Endothelial cell of umbilical vein (primary cell): ENCODE measurements around the gene FLT3LG.

ENCODE experiments used
- EZH2 ChIP-seq: IDR thresholded peaks from 2 replicates; pipeline ENCODE4 v1.6.1; 2012; ENCODE audit warnings: borderline replicate concordance, low read depth, mild to moderate bottlenecking, moderate library complexity, low read length, inconsistent platforms; ENCODE audit not compliant: severe bottlenecking
- FOS ChIP-seq: IDR thresholded peaks from 2 replicates; pipeline ENCODE4 v1.6.1; 2011; ENCODE audit warnings: mild to moderate bottlenecking, low read length, moderate library complexity, borderline replicate concordance; ENCODE audit not compliant: insufficient read depth
- GATA2 ChIP-seq: IDR thresholded peaks from 2 replicates; pipeline ENCODE4 v1.7.0; 2011; ENCODE audit warnings: low read depth, mild to moderate bottlenecking, moderate library complexity, mixed read lengths, low read length; ENCODE audit not compliant: insufficient read length, insufficient read depth
- JUN ChIP-seq: IDR thresholded peaks from 2 replicates; pipeline ENCODE4 v1.6.1; 2011; ENCODE audit warnings: borderline replicate concordance, low read depth; ENCODE audit not compliant: insufficient read length, insufficient read depth
- MYC ChIP-seq: IDR thresholded peaks from one replicate; pipeline ENCODE4 v1.6.1; 2011; ENCODE audit warnings: mild to moderate bottlenecking, low read depth, low read length
- POLR2A ChIP-seq: IDR thresholded peaks from 2 replicates; pipeline ENCODE4 v1.6.1; 2012; ENCODE audit warnings: low read depth, mild to moderate bottlenecking, control low read depth, low read length
- POLR2AphosphoS5 ChIP-seq: IDR thresholded peaks from 2 replicates; pipeline ENCODE4 v1.6.1; 2012; ENCODE audit warnings: low read depth, mild to moderate bottlenecking, control low read depth, low read length, moderate library complexity; ENCODE audit not compliant: insufficient read depth
- TF ChIP-seq, protein P1 (sequence below), 2 donors: IDR thresholded peaks; 1 replicate in 1 of 2; 2 replicates in 1 of 2; pipeline ENCODE4 v1.5.1; 2011; ENCODE audit warnings: low read length in 2 of 2, mild to moderate bottlenecking in 2 of 2, moderate library complexity in 2 of 2, control low read depth in 1 of 2, inconsistent platforms in 1 of 2, low read depth in 1 of 2; ENCODE audit not compliant: insufficient read depth in 1 of 2; ENCODE audit errors: extremely low read depth in 1 of 2
- TF ChIP-seq, protein P2 (sequence below): IDR thresholded peaks from 2 replicates; pipeline ENCODE4 v1.6.1; 2011; ENCODE audit not compliant: insufficient read depth, insufficient read length

DNA sequence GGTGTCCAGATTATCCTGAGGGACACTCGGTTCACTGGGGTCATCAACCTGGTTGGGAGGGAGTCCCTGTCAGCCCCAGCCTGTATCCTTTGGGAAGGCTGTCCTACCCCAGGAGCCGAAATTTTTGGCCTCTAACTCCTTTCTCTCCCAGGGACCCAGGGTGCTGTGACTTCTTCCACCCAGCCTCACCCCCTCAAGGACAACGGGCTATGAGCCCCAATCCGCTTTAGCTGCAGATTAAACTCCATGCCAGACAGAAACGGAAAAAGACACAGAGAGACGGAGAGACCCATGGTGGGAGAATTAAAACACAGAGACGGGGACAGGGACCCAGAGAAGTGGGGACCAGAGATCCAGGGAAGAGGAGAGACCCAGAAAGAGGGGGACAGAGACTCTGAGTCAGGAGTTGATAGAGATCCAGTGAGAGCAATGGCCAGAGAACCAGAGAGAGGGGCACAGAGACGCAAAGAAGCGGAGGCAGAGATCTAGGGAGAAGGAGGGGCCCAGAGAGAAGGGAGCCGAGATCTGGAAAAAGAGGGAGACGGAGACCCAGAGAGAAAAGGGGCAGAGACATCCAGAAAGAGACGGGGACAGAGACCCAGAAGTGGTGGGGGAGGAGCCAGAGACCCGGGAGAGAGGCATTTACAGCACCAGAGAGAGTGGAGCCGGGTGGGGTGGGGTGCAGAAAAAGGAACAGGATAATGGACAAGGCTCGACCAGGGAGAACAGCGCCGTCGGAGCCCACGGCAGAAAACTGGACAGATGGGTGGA, 33.4 kb upstream of the FLT3LG start:
- TF ChIP-seq MYC (no peak), EZH2 (no peak), POLR2A (no peak), POLR2AphosphoS5 (no peak), FOS (no peak), JUN (no peak), GATA2 (no peak)
- TF ChIP-seq, protein P1, sequence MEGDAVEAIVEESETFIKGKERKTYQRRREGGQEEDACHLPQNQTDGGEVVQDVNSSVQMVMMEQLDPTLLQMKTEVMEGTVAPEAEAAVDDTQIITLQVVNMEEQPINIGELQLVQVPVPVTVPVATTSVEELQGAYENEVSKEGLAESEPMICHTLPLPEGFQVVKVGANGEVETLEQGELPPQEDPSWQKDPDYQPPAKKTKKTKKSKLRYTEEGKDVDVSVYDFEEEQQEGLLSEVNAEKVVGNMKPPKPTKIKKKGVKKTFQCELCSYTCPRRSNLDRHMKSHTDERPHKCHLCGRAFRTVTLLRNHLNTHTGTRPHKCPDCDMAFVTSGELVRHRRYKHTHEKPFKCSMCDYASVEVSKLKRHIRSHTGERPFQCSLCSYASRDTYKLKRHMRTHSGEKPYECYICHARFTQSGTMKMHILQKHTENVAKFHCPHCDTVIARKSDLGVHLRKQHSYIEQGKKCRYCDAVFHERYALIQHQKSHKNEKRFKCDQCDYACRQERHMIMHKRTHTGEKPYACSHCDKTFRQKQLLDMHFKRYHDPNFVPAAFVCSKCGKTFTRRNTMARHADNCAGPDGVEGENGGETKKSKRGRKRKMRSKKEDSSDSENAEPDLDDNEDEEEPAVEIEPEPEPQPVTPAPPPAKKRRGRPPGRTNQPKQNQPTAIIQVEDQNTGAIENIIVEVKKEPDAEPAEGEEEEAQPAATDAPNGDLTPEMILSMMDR (IDR thresholded peaks at IDR 0.05; ENCODE audit: extremely low read depth in 1 of 2, insufficient read depth in 1 of 2, low read depth in 1 of 2, low read length in 2 of 2): no peak
- TF ChIP-seq, protein P2, sequence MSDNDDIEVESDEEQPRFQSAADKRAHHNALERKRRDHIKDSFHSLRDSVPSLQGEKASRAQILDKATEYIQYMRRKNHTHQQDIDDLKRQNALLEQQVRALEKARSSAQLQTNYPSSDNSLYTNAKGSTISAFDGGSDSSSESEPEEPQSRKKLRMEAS: no peak
